Muscle layer of duodenum (tissue), 2 donors: ENCODE measurements around the gene CELA3B.
"Not testable (repeated sequence)": the region's sequence is repeated elsewhere in the genome, so short reads cannot be mapped to it uniquely, and the experiment has no call there.

Source experiments
- H3K27ac ChIP-seq: one replicate; pipeline ENCODE4 v1.7.0; 2013; ENCODE audit warnings: mild to moderate bottlenecking, low read length
- H3K27me3 ChIP-seq: one replicate; pipeline ENCODE4 v1.7.0; 2013; ENCODE audit warnings: low read depth, mild to moderate bottlenecking, control low read depth, low read length
- H3K36me3 ChIP-seq, 2 donors: one replicate each; pipeline ENCODE4 v1.7.0; 2013; ENCODE audit warnings: low read length in 2 of 2, control low read depth in 1 of 2, mild to moderate bottlenecking in 1 of 2; ENCODE audit not compliant: insufficient read depth in 2 of 2, control insufficient read depth in 1 of 2
- H3K4me1 ChIP-seq, 2 donors: one replicate each; pipeline ENCODE4 v1.7.0; 2013; ENCODE audit warnings: low read length in 2 of 2, mild to moderate bottlenecking in 2 of 2, control low read depth in 1 of 2, moderate library complexity in 1 of 2; ENCODE audit not compliant: insufficient read depth in 2 of 2, control insufficient read depth in 1 of 2
- H3K4me3 ChIP-seq, 2 donors: one replicate each; pipeline ENCODE4 v1.7.0; 2013; ENCODE audit warnings: low read length in 2 of 2, low read depth in 1 of 2, mild to moderate bottlenecking in 1 of 2
- H3K9me3 ChIP-seq, 2 donors: one replicate each; pipeline ENCODE4 v1.7.0; 2013; ENCODE audit warnings: low read length in 2 of 2, control low read depth in 1 of 2, mild to moderate bottlenecking in 1 of 2; ENCODE audit not compliant: control insufficient read depth in 1 of 2
- donor health status: healthy.

The CELA3B gene

DNA sequence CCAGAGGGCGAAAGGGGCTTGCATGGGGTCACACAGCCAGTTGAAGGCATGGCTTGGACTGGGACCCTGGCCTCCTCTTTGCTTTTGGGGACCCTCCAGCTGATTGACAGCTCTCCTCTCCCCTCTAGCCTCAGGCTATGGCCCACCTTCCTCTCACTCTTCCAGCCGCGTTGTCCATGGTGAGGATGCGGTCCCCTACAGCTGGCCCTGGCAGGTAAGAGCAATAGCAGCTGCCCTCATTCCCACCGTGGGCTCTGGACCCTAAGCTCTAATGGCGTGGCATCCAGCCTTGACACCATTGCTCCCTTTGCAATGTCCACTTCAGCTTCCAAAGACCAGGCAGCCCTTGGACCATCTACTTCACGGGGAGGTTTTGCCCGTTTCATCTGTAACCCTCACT, 26.1 kb downstream of the CELA3B start:
- H3K4me1 ChIP-seq, H3K27me3 ChIP-seq, H3K4me3 ChIP-seq, H3K9me3 ChIP-seq, H3K36me3 ChIP-seq, H3K27ac ChIP-seq: not testable (repeated sequence)

DNA sequence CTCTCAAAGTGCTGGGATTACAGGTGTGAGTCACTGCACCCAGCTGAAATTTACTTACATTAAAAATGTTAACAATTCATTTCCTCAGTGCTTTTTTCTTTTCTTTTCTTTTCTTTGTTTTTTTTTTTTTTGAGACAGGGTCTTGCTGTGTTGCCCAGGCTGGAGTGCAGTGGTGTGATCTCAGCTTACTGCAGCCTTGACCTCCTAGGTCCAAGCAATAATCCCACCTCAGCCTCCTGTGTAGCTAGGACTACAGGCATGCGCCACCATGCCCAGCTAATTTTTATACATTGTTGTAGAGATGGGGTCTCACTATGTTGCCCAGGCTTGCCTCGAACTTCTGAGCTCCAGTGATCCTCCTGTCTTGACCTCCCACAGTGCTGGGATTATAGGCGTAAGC, 27.1 kb downstream of the CELA3B start:
- H3K36me3 ChIP-seq, H3K4me3 ChIP-seq, H3K27ac ChIP-seq, H3K9me3 ChIP-seq, H3K4me1 ChIP-seq, H3K27me3 ChIP-seq: not testable (repeated sequence)

DNA sequence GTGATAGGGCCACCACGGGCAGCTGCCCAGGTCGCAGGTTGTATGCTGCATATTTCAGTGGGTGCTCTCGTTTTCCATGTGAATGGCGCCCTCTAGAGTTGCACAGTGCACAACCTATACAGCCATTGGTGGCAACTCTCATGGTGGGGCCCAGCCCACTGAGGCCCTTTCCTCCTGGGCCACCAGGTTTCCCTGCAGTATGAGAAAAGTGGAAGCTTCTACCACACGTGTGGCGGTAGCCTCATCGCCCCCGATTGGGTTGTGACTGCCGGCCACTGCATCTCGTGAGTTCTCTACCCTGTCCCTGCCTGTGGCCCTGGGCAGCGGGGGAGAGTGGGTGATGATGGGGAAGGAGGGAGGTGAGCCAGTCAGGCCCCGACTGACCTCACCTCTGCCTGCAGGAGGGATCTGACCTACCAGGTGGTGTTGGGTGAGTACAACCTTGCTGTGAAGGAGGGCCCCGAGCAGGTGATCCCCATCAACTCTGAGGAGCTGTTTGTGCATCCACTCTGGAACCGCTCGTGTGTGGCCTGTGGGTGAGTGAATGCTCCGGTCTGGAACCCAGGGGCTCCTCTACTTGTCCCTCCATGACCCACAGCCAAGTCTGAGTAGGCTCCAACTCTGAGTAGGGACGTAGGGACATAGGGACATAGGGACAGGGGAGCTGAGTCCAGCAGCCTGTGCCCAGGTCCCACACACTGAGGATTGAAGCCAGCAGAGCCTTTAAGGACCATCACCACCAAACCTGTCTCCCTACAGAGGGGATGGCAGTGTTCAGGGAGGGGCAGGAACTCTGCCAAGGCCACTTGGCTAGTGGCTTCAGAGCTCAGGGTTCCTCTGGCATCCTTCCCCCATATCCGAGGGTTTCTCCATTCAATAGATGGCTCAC, 28.7 kb downstream of the CELA3B start:
- H3K4me3 ChIP-seq, H3K36me3 ChIP-seq, H3K27me3 ChIP-seq, H3K27ac ChIP-seq, H3K9me3 ChIP-seq, H3K4me1 ChIP-seq: not testable (repeated sequence)

DNA sequence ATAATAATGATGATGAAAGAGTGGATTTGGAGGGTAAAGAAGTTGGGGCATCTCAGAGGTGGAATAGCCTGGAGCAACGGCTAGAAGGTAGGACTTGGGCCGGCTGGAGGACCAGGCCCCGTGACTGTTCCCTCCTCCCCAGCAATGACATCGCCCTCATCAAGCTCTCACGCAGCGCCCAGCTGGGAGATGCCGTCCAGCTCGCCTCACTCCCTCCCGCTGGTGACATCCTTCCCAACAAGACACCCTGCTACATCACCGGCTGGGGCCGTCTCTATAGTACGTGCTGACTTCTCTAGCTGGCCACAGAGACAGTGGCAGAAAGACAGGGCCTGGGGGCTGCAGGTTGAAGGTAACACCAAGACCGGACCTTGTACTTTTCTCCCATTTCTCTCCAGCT, 29.9 kb downstream of the CELA3B start:
- H3K9me3 ChIP-seq, H3K4me3 ChIP-seq, H3K36me3 ChIP-seq, H3K27ac ChIP-seq, H3K4me1 ChIP-seq, H3K27me3 ChIP-seq: not testable (repeated sequence)

DNA sequence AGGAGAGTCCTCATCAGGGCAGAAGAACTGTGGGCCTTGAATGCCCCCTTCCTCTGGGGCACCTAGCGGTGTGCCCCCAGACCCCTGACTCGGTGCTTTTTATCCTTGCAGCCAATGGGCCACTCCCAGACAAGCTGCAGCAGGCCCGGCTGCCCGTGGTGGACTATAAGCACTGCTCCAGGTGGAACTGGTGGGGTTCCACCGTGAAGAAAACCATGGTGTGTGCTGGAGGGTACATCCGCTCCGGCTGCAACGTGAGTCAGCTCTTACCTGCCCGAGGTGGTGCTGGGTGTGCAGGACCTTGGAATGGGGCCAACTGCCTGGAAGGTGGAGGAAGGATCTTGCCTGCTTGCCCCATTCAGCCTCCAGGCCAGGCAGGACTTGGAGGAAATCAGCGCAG, 30.4 kb downstream of the CELA3B start:
- not testable (repeated sequence) for H3K9me3 ChIP-seq, H3K4me3 ChIP-seq, H3K27ac ChIP-seq, H3K4me1 ChIP-seq, H3K27me3 ChIP-seq, H3K36me3 ChIP-seq

DNA sequence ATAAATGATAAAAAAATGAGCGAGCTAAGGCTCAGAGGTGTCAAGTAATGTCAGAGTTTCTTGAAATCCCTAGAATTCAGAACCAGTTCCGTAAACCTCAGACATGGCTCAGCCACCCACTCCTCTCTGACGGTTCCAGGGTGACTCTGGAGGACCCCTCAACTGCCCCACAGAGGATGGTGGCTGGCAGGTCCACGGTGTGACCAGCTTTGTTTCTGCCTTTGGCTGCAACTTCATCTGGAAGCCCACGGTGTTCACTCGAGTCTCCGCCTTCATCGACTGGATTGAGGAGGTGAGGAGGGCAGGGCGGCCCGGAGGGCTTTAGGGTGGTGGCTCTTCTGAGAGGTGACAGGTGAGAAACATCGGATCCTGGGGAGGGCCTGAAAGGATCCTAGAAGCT, 32.7 kb downstream of the CELA3B start:
- H3K36me3 ChIP-seq, H3K9me3 ChIP-seq, H3K4me3 ChIP-seq, H3K4me1 ChIP-seq, H3K27ac ChIP-seq, H3K27me3 ChIP-seq: not testable (repeated sequence)

DNA sequence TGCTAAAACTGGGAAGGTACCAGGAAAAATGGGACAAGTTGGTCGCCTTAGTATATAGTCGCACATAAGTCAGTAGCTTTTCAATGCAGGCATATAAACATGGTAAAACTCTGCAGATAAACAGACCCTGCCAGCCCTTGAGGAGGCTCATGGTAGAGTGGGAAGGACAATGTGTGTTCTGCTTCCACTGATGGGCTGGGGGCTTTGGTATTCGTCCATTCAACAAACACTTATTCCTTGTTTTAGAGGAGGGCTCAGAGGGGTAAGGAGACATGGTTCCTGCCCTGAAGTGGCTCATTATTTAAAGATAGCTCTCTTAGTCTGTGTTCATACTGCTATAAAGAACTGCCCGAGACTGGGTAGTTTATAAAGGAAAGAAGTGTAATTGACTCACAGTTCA, 35.9 kb downstream of the CELA3B start:
- not testable (repeated sequence) for H3K36me3 ChIP-seq, H3K9me3 ChIP-seq, H3K4me3 ChIP-seq, H3K27ac ChIP-seq, H3K27me3 ChIP-seq, H3K4me1 ChIP-seq

DNA sequence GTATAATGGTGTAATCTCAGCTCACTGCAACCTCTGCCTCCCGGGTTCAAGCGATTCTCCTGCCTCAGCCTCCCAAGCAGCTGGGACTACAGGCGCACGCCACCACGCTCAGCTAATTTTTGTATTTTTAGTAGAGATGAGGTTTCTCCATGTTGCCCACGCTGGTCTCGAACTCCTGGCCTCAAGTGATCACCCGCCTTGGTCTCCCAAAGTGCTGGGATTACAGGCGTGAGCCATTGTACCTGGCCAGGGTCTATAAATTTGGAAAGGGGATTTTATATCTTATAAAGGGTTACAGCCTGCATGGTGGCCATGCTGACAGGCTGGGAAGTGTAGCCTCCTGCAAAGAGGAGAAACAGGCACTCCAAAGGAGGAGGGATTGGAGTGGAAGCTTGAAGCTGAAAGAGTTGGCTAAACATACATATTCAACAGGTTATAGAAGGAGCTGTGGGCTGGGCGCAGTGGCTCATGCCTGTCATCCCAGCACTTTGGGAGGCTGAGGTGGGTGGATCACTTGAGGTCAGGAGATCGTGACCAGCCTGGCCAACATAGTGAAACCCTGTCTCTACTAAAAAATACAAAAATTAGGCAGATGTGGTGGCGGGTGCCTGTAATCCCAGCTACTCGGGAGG, 37.9 kb downstream of the CELA3B start:
- H3K36me3 ChIP-seq, H3K4me1 ChIP-seq, H3K4me3 ChIP-seq, H3K27ac ChIP-seq, H3K9me3 ChIP-seq, H3K27me3 ChIP-seq: not testable (repeated sequence)

DNA sequence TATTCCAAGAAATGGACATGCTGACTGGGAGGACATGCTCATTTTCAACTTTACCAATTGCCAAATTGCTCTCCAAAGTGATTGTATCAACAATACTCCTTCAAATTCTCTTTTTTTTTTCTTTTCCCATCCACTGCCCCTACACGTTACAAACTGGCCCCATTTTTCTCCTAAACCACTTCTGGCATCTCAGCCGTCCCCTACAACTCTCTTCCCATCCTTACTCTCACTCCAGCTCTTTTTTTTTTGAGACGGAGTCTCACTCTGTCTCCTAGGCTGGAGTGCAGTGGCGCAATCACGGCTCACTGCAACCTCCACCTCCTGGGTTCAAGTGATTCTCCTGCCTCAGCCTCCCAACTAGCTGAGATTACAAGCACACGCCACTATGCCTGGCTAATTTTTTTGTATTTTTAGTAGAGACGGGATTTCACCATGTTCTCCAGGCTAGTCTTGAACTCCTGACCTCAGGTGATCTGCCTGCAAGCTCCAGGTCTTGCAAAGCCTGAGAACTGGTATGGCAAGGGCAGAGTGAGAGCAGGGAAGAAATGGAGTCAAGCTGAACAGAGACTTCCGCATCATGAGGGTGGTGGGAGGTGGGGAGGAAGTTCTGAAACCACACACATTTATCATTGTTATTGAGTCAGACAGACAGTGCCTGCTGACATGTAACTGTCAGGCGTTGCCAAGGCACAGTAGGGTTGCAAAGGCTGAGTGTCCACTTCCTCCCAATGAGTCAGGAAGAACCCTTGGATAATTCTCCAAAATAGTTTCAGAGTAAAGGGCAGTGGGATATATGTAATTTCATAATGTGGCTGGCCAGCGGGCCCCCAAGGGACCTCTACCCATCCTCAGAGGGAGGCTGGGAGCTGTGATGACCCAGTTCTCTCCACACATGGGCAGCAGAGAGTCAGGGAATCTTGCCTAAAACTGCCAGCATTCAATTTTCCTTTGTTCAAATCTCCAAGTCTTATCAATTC, 42.0 kb downstream of the CELA3B start:
- H3K27ac ChIP-seq, result no peak overlapping the region
- no peaks in the 10 kb centered on the region for H3K27me3 ChIP-seq
- H3K4me1 ChIP-seq, result no peaks in the 10 kb centered on the region
- no peaks in the 10 kb centered on the region for H3K9me3 ChIP-seq
- no peak overlapping the region for H3K4me3 ChIP-seq
- H3K36me3 ChIP-seq, result no peaks in the 10 kb centered on the region

DNA sequence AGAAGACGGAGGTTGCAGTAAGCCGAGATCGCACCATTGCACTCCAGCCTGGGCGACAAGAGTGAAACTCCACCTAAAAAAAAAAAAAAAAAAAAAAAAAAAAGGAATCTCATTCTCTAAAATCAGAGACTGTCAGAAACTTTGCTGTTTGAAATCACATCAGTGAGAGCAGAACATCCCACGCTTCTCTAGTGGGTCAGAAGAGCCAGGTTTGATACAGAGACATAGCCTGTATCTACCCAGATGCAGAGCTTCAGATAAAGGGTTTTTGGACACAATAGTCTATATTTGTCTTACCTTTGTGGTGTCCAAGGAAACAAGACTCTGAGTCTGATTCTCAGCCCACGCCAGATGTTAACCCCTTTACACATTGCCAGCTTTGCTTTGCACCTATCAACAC, 44.2 kb downstream of the CELA3B start:
- Histone ChIP-seq H3K9me3 (no peaks in the 10 kb centered on the region), H3K27ac (no peak overlapping the region), H3K4me1 (no peaks in the 10 kb centered on the region), H3K4me3 (no peak overlapping the region), H3K27me3 (no peaks in the 10 kb centered on the region), H3K36me3 (peaks cover 0 to 8% of the 10 kb centered on the region in 2 donors)
